Thyroid gland (tissue), 4 donors: Measurements from ENCODE around the gene DNAH3.

Experiments used
- CTCF ChIP-seq, 6 experiments: fragments of 200-600 bp in 3 of 6; fragments of 450-650 bp in 3 of 6; sonication (generic) in 3 of 6; IDR thresholded peaks; one replicate each; pipeline ENCODE4 v1.5.1; 2016 to 2019; ENCODE audit warnings: antibody characterized with exemption in 6 of 6, mild to moderate bottlenecking in 2 of 6, inconsistent platforms in 1 of 6, moderate library complexity in 1 of 6
- POLR2A ChIP-seq, 2 donors: fragments of 450-650 bp; IDR thresholded peaks; one replicate each; pipeline ENCODE4 v1.6.1; 2017; ENCODE audit warnings: antibody characterized with exemption in 2 of 2, mild to moderate bottlenecking in 2 of 2, moderate library complexity in 1 of 2

DNA sequence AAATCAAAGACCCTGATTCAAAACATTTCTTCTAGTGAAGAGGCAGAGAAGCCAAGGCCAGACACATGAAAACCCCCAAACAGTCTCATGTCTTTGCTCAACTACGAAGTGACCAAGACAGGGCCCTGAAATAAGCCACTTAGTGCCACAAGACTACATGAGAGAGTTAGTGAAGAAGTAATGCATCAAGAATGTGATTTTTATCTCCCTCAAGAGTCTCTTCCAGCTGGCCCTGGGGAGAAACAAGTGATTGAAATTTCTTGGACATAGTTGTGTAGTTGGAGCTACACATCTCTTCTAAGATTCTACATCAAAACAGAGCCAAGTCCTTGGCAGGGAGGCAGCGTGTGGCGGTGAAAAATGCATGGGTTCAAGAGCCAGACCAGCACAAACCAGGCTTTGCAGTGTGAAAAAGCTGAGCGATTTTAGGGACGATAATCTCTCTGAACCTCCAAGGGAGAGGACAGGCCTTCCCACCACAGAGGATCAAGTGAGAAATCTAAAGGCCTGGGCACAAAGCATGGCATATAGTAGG, 219.5 kb downstream of the DNAH3 start:
- no peak for TF ChIP-seq POLR2A (IDR thresholded peaks at IDR 0.05)
- TF ChIP-seq CTCF (IDR thresholded peaks at IDR 0.05), result no peak
